GM19351 (cell line): Measurements from ENCODE around the gene ANKFN1.
"Not testable (repeated sequence)": the region's sequence is repeated elsewhere in the genome, so short reads cannot be mapped to it uniquely, and the experiment has no call there.

ENCODE experiments used
- ATAC-seq: cut with Tn5 transposase; IDR thresholded peaks from one replicate; pipeline ENCODE4 v1.9.1; 2021; ENCODE audit warnings: mild to moderate bottlenecking, moderate library complexity; ENCODE audit not compliant: unreplicated experiment

The ANKFN1 gene

DNA sequence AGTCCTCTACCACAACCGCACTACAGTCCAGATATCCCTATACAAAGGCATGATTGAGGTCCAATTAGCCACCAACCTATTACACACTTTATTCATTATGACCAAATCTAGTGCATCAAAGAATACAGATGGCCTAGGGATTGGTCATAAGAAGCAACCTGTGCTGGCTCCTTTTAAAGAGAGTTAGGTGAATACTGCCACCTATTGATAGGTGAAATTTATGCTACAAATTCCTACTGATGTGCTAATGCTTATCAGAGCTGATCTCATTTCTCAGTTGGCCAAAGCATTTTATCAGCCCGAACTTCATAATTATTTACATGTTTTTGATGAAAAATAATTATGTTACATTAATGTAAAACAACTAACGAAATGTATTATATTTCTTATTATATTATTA lies 166.3 kb downstream of the ANKFN1 start:
- peak; percentile 79 for ATAC-seq

DNA sequence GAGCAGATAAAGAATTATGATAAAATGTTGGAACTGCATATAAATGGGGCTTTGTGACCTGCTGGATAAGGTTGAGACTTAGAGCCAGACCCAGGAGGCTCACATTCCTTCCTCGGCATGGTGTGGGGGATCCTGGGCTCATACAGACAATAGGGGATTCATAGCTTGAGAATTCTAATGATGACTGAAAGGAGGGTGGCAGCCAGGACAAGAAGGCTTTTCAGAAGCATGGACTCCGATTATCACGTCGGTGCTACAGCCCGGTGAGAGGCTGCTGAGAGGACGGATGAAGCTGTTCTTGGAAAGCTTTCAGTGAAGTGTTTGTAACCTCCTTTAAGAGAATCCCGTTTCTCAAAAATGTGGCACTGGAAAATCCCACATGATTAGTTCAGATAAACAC lies 167.2 kb downstream of the ANKFN1 start:
- ATAC-seq, result no peak

GRCh38 chr17:56322991-56323390 lies 169.7 kb downstream of the ANKFN1 start:
- no peak for ATAC-seq

- ATAC-seq, result no peak
Measured at GRCh38 chr17:56324676-56325075, 171.4 kb downstream of the ANKFN1 start.

DNA sequence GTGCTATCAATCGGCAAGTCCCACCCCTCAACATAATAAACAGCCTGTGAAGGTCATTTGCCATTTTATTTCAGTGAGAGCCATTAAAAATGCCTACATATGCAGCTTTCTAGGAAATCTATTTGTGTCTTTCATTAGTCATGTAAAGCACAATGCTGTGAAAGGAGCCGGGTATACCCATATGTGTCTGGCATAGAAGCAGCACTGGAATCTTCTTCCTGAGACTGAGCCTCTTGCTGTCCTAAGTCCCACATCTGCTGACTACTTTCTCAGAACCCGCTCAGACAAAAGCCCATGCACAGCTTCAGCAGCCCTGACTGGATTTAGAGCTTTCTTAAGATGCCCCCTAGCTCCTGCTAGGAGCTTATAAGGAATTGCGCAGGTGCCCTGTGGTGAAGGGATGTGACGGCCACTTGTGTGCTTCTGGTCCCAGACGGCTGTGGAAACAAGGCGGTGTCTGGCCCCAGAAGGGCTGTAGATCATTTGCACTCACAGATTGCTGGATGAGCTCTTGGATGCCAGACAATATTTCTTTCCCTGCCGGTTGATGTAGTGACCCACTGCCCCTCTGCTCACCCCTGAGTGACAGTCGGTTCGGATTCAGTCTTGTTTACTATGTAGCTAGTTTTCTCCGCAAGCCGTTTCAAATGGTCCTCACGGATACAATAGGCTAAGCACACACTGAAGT lies 172.2 kb downstream of the ANKFN1 start:
- ATAC-seq, result no peak

GRCh38 chr17:56326001-56326359 lies 172.7 kb downstream of the ANKFN1 start:
- ATAC-seq, result no peak

GRCh38 chr17:56347639-56348038 lies 194.4 kb downstream of the ANKFN1 start:
- no peak for ATAC-seq

DNA sequence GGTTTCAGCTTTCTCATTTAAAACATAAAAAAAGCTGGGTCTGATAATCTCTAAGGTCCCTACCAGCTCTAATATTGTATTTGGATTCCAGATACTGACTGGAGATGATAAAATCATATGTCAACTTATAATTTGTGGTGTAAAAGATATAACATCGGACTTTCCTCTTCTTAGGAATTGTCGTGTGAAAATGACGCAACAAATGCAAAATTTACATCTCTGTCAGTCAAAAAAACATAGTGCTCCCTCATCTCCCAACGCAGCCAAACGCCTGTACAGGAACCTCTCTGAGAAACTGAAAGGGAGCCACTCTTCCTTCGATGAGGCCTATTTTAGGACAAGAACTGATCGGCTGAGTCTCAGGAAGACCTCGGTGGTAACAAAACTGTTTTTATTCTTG lies 197.3 kb downstream of the ANKFN1 start:
- no peak for ATAC-seq

GRCh38 chr17:56351675-56352074 lies 198.4 kb downstream of the ANKFN1 start:
- ATAC-seq, result no peak

DNA sequence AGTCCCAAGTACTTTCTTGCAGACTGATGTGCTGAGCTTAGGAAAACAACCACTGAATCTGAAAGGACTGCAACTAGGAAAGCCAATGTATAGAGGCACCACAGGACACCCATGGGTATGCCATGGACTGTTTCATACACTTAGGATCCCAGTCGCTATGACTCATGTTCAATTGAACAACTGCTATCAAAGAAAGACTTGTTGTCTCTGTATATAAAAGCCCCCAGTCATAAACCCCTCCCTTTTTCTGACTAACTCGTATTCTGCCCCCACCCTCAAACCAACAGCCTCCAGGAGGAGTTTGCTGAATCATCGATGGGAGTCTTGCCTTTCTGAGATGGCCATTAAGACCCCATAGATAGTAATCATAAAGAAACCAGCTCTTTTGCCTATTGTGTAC lies 205.4 kb downstream of the ANKFN1 start:
- no peak for ATAC-seq

GRCh38 chr17:56359518-56359917 lies 206.2 kb downstream of the ANKFN1 start:
- no peak for ATAC-seq

- no peak for ATAC-seq
Measured at GRCh38 chr17:56367366-56367765, 214.1 kb downstream of the ANKFN1 start.

GRCh38 chr17:56373981-56374833 lies 220.9 kb downstream of the ANKFN1 start:
- ATAC-seq, result no peak

DNA sequence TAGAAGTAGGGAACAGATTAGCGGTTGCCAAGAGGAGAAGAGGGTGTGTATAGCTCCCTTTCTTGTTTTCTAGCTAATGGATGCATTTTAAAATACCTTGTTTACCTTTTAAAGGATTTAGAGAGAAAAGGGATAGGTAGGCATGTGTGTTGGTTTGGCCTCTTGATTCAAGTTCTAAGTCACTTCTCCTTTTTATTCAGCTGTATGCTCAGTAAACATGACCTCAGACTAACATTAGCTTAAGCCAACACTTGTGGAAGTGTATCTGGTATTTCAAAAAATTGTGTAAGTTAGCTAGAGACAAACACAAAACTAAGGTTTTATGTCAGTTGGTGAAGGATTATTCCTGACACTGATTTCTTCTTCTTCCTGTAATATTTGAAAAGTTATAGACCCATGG lies 236.1 kb downstream of the ANKFN1 start:
- no peak for ATAC-seq

- no peak for ATAC-seq
Measured at GRCh38 chr17:56392321-56392720, 239.0 kb downstream of the ANKFN1 start.

GRCh38 chr17:56393156-56393555 lies 239.9 kb downstream of the ANKFN1 start:
- no peak for ATAC-seq

DNA sequence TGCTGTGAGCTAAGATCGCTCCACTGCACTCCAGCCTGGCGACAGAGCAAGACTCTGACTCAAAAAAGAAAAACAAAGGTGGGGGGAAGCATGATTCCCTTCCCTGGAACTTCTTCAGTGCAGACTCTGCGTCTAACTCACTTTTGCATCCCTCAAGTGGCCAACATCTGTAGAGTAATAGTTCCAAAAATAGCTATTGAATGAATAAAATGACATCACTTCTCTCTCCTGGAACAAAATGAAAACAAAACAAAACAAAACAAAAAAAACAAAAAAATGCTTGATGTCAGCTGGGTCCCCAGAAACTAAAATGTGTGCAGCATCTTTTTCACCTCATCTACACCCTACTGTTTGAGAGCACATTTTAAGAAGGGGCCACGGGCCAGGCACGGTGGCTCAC lies 242.5 kb downstream of the ANKFN1 start:
- no peak for ATAC-seq

DNA sequence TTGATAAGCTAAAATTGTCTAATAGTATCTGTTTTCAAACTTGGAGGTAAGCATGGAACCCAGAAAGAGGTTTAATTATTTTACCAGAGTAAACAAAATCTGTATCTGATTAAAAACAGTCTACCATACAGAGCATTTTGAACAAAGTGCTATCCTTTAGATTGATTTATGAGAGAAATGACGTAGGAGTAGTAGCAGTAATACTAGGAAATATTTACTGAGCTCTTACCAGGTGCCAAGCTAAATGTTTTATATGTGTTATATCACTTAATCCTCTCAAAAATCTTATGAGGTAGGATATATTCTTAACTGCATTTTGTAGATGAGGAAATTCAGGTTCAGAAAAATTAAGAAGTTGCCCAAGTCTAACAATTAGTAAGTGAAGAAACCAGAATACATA lies 253.8 kb downstream of the ANKFN1 start:
- ATAC-seq, result no peak

DNA sequence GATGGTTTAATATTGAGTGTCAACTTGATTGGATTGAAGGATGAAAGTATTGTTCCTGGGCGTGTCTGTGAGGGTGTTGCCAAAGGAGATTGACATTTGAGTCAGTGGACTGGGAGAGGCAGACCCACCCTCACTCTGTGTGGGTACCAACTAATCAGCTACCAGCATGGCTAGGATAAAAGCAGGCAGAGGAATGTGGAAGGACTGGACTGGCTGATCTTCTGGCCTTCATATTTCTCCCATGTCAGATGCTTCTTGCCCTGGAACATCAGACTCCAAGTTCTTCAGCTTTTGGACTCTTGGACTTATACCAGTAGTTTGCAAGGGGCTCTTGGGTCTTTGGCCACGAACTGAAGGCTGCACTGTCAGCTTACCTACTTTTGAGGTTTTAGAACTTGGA lies 259.1 kb downstream of the ANKFN1 start:
- ATAC-seq, result not testable (repeated sequence)

DNA sequence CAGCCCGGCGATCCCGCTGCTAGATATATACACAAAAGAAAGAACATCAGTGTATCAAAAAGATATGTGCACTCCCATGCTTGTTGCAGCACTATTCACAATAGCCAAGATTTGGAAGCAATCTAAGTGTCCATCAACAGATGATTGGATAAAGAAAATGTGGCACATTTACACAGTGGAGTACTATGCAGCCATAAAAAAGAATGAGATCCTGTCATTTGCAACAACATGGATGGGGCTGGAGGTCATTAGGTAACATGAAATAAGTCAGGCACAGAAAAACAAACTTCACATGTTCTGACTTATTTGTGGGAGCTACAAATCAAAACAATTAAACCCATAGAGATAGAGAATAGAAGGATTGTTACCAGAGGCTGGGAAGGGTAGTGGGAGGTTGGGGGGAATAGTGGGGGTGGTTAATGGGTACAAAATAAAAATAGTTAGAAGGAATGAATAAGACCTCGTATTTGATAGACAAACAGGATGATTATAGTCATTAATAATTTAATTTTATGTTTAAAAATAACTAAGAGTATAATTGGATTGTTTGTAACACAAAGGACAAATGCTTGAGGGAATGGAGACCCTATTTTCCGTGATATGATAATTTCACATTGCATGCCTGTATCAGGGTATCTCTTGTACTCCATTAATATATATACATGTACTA lies 263.5 kb downstream of the ANKFN1 start:
- no peak for ATAC-seq

DNA sequence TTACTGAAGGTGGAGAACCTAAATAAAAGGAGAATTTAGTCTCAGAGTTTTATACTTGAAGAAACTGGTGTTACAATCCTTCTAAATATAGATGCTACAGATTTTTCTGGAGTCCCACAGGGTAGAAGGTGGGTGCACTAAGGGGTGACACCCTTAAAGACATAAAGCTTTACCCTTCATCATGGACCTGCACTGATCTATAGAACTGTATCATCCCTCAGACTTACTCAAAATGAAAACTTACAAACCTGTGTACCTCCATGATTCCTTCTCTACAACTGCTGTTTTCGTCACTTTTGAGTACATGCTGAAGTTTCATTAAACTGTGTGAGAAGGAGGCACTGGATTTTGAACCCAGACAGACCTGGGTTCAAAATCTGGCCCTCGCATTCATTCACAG lies 270.7 kb downstream of the ANKFN1 start:
- ATAC-seq, result no peak

GRCh38 chr17:56424543-56425044 lies 271.3 kb downstream of the ANKFN1 start:
- peak; percentile 36 for ATAC-seq
